Measurements from ENCODE around the gene HOXA9.

Gene HOXA9

DNA sequence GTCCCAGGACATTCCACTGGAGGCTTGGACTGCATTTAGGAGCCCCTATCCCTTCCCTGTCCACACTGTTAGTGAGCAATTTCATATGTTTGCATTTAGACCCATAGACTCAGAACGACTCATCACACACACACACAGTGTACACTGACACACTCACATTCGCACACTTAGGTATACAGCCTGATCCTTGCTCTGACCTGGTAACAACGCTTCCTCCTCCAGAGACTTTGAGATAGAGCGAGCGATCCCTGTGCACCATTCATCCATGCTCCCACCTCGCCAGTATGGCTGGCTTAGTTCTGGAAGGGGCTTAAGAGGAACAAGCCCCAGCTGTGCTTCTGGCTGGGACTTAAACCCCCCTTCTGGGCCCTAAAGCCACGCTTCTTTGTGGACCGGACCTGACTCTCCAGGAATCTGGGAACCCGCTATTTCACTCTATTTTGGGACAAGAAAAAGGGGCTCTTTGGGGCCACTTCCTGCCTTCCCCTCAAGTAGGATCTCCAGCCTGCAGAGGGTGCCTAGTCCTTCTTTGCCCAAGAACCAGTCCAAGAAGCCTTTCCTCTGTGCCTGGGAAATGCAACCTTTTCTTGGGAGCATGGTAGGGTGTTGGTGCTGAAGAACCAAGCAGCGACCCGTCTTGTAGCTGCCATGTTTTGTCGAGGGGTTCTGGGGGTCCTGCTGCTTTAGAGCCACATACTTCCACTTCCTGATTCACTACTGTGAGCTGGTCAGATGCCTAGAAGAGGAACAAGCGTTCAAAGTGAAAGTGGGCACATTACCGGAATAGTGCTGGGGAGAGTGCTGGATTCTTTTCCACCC is 35.6 kb upstream of the HOXA9 start:
- no peak for DNase-seq

GRCh38 chr7:27199849-27200760 is 34.8 kb upstream of the HOXA9 start, which contains the start of gene HOXA13:
TSS of gene HOXA13 (minus strand) at chr7:27200091. CDS start at chr7:27200077, 14 bp downstream.
- DNase-seq = no peak

GRCh38 chr7:27198871-27199801 is 33.8 kb upstream of the HOXA9 start:
- DNase-seq = no peak

GRCh38 chr7:27198138-27198841 is 33.0 kb upstream of the HOXA9 start:
- no peak for DNase-seq

- DNase-seq = no peak
Observed at GRCh38 chr7:27197137-27198042, 32.1 kb upstream of the HOXA9 start.

DNA sequence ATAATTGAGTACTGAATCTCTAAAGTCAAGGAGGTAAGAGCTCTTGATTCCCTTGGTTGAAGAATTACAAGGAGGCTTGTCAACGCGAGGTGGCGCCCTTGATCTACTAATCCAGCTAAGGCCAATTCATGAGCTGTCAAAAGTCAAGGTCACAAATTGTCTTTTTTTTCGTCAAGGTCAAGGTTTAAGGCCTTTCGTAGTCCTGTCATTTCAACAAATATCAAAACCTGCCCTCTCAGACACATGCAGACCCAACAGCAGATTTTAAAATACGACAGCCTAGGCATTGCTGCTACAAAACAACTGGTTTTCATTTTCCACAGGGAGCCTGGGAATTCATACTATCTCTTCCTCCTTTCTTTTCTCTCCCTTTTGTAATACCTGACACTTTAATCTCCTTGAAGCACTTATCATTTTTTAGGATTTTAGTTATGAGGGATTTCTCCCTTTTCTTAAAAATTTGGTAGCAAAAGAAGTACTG is 31.0 kb upstream of the HOXA9 start:
- DNase-seq = peak; percentile 82

DNA sequence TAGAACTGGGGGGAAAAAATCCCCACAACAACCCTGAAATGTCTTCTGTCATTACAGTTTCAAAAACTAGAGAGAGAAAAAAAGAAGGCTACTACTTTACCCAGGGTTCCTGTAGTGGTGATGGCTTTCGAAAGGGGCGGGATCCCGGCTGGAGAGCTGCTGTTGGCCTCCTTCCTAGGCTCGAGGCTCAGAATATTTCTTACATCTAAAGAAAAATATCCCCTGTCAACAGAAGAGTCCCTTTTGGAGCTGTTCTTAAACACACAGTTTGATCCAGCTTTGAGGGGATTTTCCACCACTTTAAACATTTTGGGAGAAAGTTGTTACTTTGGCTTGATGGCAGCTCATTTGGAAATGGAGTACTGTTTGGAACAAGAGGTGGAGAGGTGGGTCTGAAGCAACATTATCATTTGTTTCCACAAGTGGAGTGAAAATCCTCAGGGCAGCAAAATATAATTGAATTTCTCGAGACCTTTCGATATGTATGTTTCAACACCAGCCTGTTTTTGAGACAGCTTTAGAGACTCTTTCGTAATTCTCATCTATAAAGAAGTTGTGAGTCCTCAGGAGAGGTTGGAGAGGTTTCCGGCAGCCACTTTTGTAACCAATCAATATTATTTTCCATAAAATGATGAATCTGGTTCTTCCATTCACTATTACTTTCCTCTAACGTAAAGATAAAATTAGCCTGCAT is 29.5 kb upstream of the HOXA9 start:
- no peak for DNase-seq

- DNase-seq = no peak
Observed at GRCh38 chr7:27194002-27194352, 28.6 kb upstream of the HOXA9 start.

- no peak for DNase-seq
Observed at GRCh38 chr7:27193335-27194001, 28.1 kb upstream of the HOXA9 start.

DNA sequence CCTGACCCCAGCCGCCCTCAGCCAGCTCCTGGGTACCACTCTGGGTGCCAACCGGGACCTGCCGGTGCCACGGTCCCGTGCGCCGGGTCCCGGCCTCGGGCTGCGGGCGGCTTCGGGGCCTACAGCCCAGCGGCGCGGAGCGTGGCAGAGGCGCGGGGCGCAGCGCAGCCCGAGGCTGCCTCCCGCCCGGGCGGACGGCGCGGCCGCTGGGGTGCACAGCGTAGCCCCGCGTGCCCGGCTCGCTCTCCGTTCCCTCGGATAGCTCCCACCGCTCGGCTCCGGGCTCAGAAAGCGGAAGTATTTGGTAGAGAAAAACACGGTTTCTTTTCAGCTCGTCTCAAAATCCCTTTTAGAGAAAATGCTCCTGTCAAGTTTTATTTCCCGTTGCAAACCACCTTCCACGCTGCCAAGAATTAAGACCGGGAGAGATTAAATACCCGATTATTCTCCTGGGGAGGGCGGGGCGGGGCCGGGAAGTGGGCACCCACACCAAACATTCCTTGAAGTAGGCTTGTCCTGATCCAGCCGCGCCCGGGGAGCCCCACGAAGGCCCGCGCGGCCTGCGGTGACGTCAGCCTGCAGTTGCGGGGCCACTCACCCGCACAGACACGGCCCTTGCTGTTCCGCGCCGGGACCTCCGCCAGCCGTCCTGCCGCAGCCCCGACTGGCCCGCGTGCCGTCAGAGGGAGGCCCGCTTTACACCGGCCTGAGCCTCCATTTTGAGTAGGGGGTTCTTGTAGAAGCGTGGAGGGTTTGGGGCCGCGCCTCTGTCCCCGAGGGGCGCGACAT is 27.4 kb upstream of the HOXA9 start:
- no peak for DNase-seq

GRCh38 chr7:27191833-27192545 is 26.7 kb upstream of the HOXA9 start:
- DNase-seq = no peak

GRCh38 chr7:27191161-27191731 is 25.9 kb upstream of the HOXA9 start:
- DNase-seq = no peak

GRCh38 chr7:27189997-27190748 is 24.8 kb upstream of the HOXA9 start:
- DNase-seq = no peak

DNA sequence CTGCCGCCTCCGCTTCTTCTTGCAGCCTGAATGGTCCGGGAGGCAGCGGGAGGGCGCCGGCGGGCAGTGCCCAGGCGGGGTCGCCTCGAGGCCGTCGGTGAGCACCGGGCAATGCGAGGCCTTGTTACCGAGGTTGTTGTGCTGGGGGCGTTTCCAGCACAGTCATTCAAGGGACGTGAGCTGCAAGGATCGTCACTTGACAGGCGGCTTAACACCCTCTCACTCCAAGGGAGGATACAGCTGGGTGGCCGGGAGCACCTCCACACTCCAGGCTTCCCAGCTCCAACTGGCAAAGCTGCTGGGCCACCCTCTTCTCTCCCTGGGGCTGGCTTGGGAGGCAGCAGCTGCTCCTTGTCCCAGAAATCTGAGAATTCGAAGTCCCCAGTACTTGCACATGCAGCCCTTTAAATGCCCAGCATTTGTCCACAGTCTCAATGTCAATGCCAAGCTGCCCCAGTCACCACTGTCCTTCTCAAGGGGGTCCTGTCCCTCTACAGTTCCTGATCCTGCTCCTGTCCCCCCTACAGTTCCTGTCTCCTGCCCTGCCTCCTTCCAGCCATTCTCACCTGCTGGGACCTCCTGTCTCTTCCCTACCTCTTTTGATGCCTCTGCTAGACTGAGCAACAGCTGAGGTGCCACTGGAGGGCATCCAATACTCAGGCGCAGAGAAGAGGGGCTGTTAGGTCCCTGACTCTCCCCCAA is 24.1 kb upstream of the HOXA9 start:
- DNase-seq = no peak

DNA sequence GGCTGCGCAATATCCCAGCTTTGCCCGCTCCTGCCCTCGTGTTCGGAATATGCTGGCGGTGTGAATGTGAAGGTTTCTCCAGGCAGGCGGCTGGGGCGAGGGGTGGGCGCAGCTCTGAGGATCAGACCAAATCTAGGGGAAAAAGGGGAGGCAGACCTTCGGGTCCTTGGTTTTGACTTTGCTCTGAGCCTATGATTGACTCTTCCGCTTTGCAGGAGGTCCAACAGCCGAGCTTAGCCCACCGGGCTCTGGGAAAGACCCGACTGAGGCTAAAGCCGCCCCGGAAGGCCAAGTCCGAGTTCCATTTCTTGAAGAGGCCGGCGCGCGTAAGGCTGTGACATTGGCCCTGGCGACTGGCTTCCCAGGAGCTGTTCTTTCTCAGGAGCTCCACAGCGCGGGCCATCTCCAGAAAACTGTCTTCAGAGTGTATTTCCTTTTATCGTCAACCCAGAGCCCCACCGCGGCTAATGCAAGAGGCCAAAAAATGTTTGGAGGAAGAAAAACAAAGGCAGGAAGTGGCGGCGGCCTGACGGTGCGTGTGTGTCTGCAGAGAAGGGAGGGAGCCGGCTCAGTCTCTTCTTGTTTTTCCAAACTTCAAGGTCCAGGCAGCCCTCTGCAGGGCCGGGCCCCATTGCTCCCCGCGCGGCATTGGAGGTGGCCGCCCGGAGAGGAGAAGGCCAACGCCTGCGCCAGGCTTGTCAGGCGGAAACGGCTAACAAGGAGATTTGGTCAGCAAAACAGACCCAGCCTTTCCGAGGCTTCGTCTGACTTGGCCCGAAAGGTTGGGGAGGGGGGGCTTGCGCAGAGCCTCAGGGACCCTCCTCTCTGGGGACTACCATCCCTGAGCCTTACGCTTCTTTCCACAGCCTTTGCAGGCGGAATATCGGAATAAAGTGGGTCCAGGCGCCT is 23.3 kb upstream of the HOXA9 start:
- peak; percentile 41 for DNase-seq

Data from CD4-positive, alpha-beta T cell treated with Interleukin-10 for 1 hour (primary cell).